GM18907 (cell line): Measurements from ENCODE around the gene BCOR.

Source experiments
- ATAC-seq: cut with Tn5 transposase; IDR thresholded peaks from one replicate; pipeline ENCODE4 v1.9.1; 2021; ENCODE audit warnings: mild to moderate bottlenecking, moderate library complexity; ENCODE audit not compliant: unreplicated experiment

Gene BCOR

GRCh38 chrX:40086569-40087335 lies 11.0 kb downstream of the BCOR start:
- no peak for ATAC-seq

GRCh38 chrX:40085714-40086113 lies 12.0 kb downstream of the BCOR start:
- no peak for ATAC-seq

GRCh38 chrX:40085102-40085551 lies 12.6 kb downstream of the BCOR start:
- ATAC-seq = no peak

- ATAC-seq = no peak
These were observed 13.2 kb downstream of the BCOR start for GRCh38 chrX:40084471-40085101.

- ATAC-seq = no peak
These were observed 13.8 kb downstream of the BCOR start for GRCh38 chrX:40083979-40084359.

- ATAC-seq = no peak
These were observed 14.4 kb downstream of the BCOR start for GRCh38 chrX:40083120-40083978.

- ATAC-seq = no peak
These were observed 15.2 kb downstream of the BCOR start for GRCh38 chrX:40082447-40083119.

GRCh38 chrX:40081679-40082068 lies 16.1 kb downstream of the BCOR start:
- ATAC-seq = no peak

- ATAC-seq = no peak
These were observed 16.7 kb downstream of the BCOR start for GRCh38 chrX:40080894-40081678.

GRCh38 chrX:40079572-40079971 lies 18.2 kb downstream of the BCOR start:
- no peak for ATAC-seq

- no peak for ATAC-seq
These were observed 19.1 kb downstream of the BCOR start for GRCh38 chrX:40078489-40079227.

GRCh38 chrX:40077906-40078305 lies 19.9 kb downstream of the BCOR start:
- ATAC-seq = no peak

- no peak for ATAC-seq
These were observed 20.8 kb downstream of the BCOR start for GRCh38 chrX:40076750-40077575.

- ATAC-seq = no peak
These were observed 22.8 kb downstream of the BCOR start for GRCh38 chrX:40074959-40075332.

GRCh38 chrX:40074080-40074958 lies 23.4 kb downstream of the BCOR start:
- no peak for ATAC-seq

- no peak for ATAC-seq
These were observed 24.2 kb downstream of the BCOR start for GRCh38 chrX:40073439-40074054.

GRCh38 chrX:40072246-40072645 lies 25.5 kb downstream of the BCOR start:
- ATAC-seq = no peak
